Measurements from ENCODE around the gene PAK1. TPM values are rescaled to one million over a fixed set of nuclear protein-coding genes. Genes with fewer than 3 reads are reported as not detected.

The PAK1 gene
- total RNA-seq, 4 donors from 2014 or later = 27.8 to 44.3 (median 36.2) TPM

DNA sequence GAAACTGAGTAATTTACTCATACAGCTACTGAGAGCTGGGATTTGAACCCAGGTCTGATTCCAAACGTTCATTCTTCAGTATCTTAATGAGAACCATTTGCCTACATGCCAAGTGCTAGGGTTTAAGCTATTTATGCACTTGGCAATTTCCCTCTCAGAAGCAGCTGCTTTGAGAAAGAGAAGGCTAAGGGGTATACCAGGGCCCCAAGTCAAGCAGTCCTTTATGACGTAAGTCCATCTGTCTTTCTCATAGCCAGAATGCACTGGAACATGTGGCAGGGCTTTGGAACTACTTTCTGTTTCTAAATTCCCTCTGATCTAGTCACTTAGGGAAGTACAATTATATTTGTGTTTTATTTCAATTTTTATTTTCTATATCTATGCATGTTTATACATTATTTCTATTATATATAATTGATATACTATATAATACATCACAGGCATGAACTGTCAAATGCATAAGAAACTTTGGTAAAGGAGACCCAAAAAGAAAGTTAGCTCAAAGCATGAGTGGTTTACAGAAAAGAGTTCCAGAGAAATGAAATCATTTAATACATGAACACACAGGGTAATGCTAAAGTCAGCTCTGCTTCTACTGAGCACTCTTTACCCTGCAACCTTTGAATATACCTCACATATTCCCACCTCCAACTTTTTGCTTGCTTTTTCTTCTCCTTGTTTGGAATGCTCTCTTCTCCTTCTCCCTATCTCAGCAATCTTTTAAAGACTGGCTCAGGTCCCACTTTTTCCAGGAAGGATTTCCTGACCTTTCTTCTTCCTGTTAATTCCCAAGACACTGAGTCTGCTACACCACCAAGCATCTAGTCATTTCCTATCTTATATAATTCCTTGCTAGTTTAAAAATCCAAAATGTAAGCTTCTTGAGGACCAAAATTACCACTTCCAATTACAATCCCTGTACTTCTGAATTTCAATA is 91.9 kb downstream of the PAK1 start:
- Histone ChIP-seq H3K27me3 (no peaks in the 10 kb centered on the region), H3K36me3 (peaks cover 0 to 33% (median 15%) of the 10 kb centered on the region in 4 donors), H3K9me3 (no peaks in the 10 kb centered on the region), H3K4me3 (no peak overlapping the region), H3K4me1 (peaks cover 14 to 34% (median 32%) of the 10 kb centered on the region in 4 donors), H3K27ac (replicated peaks in 1 of 4) (peak overlapping the region in 1 of 4 donors; percentile 1)
- TF ChIP-seq POLR2AphosphoS5 (IDR thresholded peaks at IDR 0.05) (no peak), EP300 (IDR thresholded peaks at IDR 0.05) (no peak), POLR2A (IDR thresholded peaks at IDR 0.05; ENCODE audit: low read depth) (no peak)
- TF ChIP-seq, protein P1, sequence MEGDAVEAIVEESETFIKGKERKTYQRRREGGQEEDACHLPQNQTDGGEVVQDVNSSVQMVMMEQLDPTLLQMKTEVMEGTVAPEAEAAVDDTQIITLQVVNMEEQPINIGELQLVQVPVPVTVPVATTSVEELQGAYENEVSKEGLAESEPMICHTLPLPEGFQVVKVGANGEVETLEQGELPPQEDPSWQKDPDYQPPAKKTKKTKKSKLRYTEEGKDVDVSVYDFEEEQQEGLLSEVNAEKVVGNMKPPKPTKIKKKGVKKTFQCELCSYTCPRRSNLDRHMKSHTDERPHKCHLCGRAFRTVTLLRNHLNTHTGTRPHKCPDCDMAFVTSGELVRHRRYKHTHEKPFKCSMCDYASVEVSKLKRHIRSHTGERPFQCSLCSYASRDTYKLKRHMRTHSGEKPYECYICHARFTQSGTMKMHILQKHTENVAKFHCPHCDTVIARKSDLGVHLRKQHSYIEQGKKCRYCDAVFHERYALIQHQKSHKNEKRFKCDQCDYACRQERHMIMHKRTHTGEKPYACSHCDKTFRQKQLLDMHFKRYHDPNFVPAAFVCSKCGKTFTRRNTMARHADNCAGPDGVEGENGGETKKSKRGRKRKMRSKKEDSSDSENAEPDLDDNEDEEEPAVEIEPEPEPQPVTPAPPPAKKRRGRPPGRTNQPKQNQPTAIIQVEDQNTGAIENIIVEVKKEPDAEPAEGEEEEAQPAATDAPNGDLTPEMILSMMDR (IDR thresholded peaks at IDR 0.05) = no peak
- intact Hi-C loops (cut with DNase I) = no loop called here
- DNase-seq (ENCODE audit: extremely low spot score) = no peak
- WGBS = 27% methylated on average over 2 of the region's 2 CpGs

DNA sequence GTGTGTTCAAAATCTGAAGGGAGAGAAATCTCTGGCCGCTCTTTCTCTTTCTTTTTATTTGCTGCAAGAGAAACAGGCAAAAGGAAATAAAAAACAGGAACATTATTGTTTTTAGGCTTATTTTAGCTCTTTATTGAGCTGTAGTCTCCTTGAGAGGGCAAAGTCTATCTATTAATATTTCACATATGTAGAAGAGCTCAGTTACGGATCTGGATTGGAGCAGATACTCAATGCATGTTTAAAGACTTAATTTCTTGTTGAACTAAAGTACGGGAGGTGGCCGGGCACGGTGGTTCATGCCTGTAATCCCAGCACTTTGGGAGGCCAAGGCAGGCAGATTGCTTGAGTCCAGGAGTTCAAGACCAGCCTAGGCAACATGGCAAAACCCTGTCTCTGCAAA is 94.0 kb downstream of the PAK1 start:
- intact Hi-C loops (cut with DNase I) = no loop called here
- Histone ChIP-seq H3K9me3 (no peaks in the 10 kb centered on the region), H3K4me3 (no peak overlapping the region), H3K27me3 (no peaks in the 10 kb centered on the region), H3K4me1 (peaks cover 14 to 16% (median 14%) of the 10 kb centered on the region in 4 donors), H3K27ac (replicated peaks in 1 of 4) (no peak overlapping the region), H3K36me3 (peaks cover 0 to 38% (median 15%) of the 10 kb centered on the region in 4 donors)
- 90% methylated on average over 5 of the region's 5 CpGs for WGBS
- DNase-seq (ENCODE audit: extremely low spot score) = no peak
- TF ChIP-seq POLR2AphosphoS5 (IDR thresholded peaks at IDR 0.05) (no peak), EP300 (IDR thresholded peaks at IDR 0.05) (no peak), POLR2A (IDR thresholded peaks at IDR 0.05; ENCODE audit: low read depth) (no peak)
- TF ChIP-seq, protein P1 (IDR thresholded peaks at IDR 0.05) = no peak

DNA sequence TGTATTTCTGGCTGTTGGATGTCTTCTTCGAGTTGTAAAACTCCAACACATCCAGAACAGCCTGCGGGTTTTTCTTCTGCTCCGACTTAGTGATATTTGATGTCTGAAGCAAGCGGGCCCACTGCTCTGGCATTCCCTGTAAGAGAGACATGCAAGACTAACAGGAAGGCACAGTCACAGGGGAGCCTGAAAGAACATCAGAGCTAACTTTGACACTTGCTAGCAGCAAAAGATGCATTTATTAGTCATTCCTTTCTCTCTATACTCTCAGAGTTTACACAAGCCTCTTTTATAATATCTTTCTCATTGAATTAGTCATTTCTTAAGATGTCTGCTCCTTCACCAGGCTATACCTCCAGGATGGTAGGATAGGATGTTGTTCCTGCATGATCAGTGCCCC is 94.6 kb downstream of the PAK1 start:
- TF ChIP-seq POLR2AphosphoS5 (IDR thresholded peaks at IDR 0.05) (no peak), POLR2A (IDR thresholded peaks at IDR 0.05; ENCODE audit: low read depth) (no peak), EP300 (IDR thresholded peaks at IDR 0.05) (no peak)
- TF ChIP-seq, protein P1 (IDR thresholded peaks at IDR 0.05) = no peak
- DNase-seq (ENCODE audit: extremely low spot score) = no peak
- WGBS = 94% methylated on average over 4 of the region's 4 CpGs
- intact Hi-C loops (cut with DNase I) = no loop called here
- Histone ChIP-seq H3K4me1 (peaks cover 14 to 16% (median 14%) of the 10 kb centered on the region in 4 donors), H3K4me3 (no peak overlapping the region), H3K9me3 (no peaks in the 10 kb centered on the region), H3K27ac (replicated peaks in 1 of 4) (no peak overlapping the region), H3K36me3 (peaks cover 0 to 44% (median 17%) of the 10 kb centered on the region in 4 donors), H3K27me3 (no peaks in the 10 kb centered on the region)

DNA sequence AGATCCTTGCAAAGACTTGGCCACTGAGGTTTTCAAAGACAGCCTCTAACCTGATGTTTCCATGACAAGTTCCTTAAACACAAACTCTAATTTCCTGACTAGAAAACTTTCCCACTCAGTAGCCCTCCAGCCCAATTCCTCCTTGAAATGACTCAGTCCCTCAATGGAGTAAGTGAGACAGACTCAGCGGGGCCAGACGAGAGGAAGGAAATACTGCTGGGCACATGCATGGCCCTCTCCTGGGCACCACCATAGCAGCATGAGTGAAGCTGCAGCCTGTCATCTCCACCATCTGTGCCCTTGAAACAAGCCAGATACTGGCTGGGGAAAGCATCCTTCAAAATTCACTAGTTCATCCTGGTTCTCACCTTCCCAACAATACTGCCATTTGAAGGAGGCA is 96.2 kb downstream of the PAK1 start:
- Histone ChIP-seq H3K27ac (replicated peaks in 1 of 4) (no peak overlapping the region), H3K4me1 (peaks cover 12 to 15% (median 13%) of the 10 kb centered on the region in 4 donors), H3K9me3 (no peaks in the 10 kb centered on the region), H3K4me3 (no peak overlapping the region), H3K36me3 (peaks cover 0 to 53% (median 21%) of the 10 kb centered on the region in 4 donors), H3K27me3 (no peaks in the 10 kb centered on the region)
- intact Hi-C loops (cut with DNase I) = no loop called here
- WGBS = 73% methylated on average over 2 of the region's 2 CpGs
- no peak for TF ChIP-seq EP300 (IDR thresholded peaks at IDR 0.05)
- TF ChIP-seq POLR2AphosphoS5 (IDR thresholded peaks at IDR 0.05) = no peak
- TF ChIP-seq POLR2A (IDR thresholded peaks at IDR 0.05; ENCODE audit: low read depth) = no peak
- TF ChIP-seq, protein P1 (IDR thresholded peaks at IDR 0.05) = no peak
- DNase-seq (ENCODE audit: extremely low spot score) = no peak

All from esophagus muscularis mucosa (tissue), 4 donors.